Central memory CD8-positive, alpha-beta T cell (primary cell): Measurements from ENCODE around the gene NKAIN2.
"Not testable (repeated sequence)": the region's sequence is repeated elsewhere in the genome, so short reads cannot be mapped to it uniquely, and the experiment has no call there.

ENCODE experiments used
- ATAC-seq: fragments of 150-1000 bp; cut with Tn5 transposase; replicated peaks from 2 replicates; pipeline ENCODE4 v1.10.0; 2022; ENCODE audit warnings: mild to moderate bottlenecking, moderate FRiP score, moderate number of reproducible peaks; ENCODE audit not compliant: poor library complexity, severe bottlenecking; ENCODE audit errors: extremely low read depth
- DNase-seq, 2 donors: peaks; one replicate each; pipeline ENCODE4 v3.0.0; 2021; ENCODE audit warnings: low spot score in 2 of 2
- H3K27ac Mint-ChIP-seq: one replicate; pipeline ENCODE4 v1.8.0; 2022; ENCODE audit warnings: low read depth, mild to moderate bottlenecking, moderate library complexity, mixed read lengths
- H3K27me3 Mint-ChIP-seq: one replicate; pipeline ENCODE4 v1.8.0; 2022; ENCODE audit warnings: mixed read lengths
- H3K36me3 Mint-ChIP-seq: one replicate; pipeline ENCODE4 v1.8.0; 2022; ENCODE audit warnings: mild to moderate bottlenecking, moderate library complexity, mixed read lengths; ENCODE audit not compliant: insufficient read depth
- H3K4me1 Mint-ChIP-seq: one replicate; pipeline ENCODE4 v1.8.0; 2022; ENCODE audit warnings: mixed read lengths
- H3K4me3 Mint-ChIP-seq: one replicate; pipeline ENCODE4 v1.8.0; 2022; ENCODE audit warnings: mild to moderate bottlenecking, moderate library complexity, mixed read lengths
- H3K9me3 Mint-ChIP-seq: one replicate; pipeline ENCODE4 v1.8.0; 2022; ENCODE audit warnings: mixed read lengths

Gene NKAIN2

GRCh38 chr6:124310139-124310538 lies 506.5 kb downstream of the NKAIN2 start:
- Mint-ChIP-seq H3K4me1 (no peaks in the 10 kb centered on the region), H3K9me3 (no peaks in the 10 kb centered on the region), H3K27ac (no peak overlapping the region), H3K36me3 (peaks cover 2% of the 10 kb centered on the region), H3K4me3 (no peak overlapping the region), H3K27me3 (no peaks in the 10 kb centered on the region)
- ATAC-seq, result no peak
- no peak for DNase-seq

DNA sequence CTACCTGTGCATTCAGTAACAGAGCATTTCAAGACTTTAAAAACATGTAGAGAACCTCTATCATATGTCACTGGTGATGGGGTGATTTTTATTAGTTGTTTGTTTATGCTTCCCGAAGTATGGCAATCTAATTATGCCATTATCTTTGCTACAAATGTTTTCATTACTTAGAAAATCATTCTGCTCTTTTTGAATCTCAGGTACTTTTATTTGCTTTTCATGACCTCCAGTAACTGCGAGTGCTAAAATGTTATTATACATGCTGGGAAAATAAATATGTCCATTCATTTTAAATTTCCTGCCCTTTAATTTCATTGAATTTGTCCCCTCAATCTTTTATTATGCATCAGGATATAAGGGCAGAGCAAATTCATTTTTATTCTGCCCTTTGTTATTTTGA lies 515.7 kb downstream of the NKAIN2 start:
- Mint-ChIP-seq H3K36me3 (no peaks in the 10 kb centered on the region), H3K27ac (no peak overlapping the region), H3K27me3 (no peaks in the 10 kb centered on the region), H3K4me3 (no peak overlapping the region), H3K9me3 (no peaks in the 10 kb centered on the region), H3K4me1 (no peaks in the 10 kb centered on the region)
- DNase-seq (no peak), ATAC-seq (no peak)

DNA sequence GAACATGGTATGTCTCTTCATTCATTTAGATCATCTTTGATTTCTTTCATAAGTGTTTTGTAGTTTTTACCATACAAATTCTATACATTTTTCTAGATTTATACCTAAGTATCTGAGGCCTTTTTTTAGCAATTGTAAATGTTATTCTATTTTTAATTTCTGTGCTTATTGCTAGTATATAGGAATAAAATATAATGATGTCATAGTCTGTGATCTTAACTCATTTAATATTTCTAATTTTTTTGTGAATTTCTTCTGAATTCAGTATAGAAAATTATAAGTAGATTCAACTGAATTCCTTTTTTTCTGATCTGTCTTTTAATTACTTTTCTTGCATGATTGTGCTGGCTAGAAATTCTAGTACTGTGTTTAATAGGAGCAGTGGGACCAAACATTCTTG lies 520.6 kb downstream of the NKAIN2 start:
- H3K9me3 Mint-ChIP-seq, result peaks cover 8% of the 10 kb centered on the region
- DNase-seq (no peak), ATAC-seq (no peak)
- H3K4me3 Mint-ChIP-seq, result no peak overlapping the region
- H3K36me3 Mint-ChIP-seq, result no peaks in the 10 kb centered on the region
- no peaks in the 10 kb centered on the region for H3K4me1 Mint-ChIP-seq
- no peaks in the 10 kb centered on the region for H3K27me3 Mint-ChIP-seq
- no peak overlapping the region for H3K27ac Mint-ChIP-seq

DNA sequence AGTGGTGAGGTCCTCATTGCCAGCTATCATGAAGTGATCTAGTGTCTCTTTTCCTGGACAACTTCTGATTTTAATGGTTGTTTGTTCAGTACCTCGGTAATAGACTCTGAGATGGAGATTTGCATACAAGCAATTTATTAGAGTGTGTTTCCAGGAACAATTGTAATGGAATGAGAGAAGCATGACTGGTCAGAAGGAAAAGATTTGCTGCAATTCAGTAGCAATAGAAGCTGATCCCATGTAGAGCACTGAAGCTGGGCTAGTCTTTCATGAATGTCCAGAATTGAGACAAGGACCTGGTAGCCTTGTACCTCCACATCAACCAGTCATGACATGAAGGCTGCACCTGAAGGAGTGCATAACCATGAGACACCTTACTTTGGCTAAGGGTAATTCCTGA lies 526.5 kb downstream of the NKAIN2 start:
- H3K27ac Mint-ChIP-seq, result no peak overlapping the region

GRCh38 chr6:124334359-124334758 lies 530.7 kb downstream of the NKAIN2 start:
- Mint-ChIP-seq H3K4me3 (no peak overlapping the region), H3K4me1 (no peaks in the 10 kb centered on the region), H3K9me3 (peaks cover 4% of the 10 kb centered on the region), H3K27me3 (no peaks in the 10 kb centered on the region), H3K36me3 (no peaks in the 10 kb centered on the region), H3K27ac (no peak overlapping the region)
- DNase-seq, result no peak
- ATAC-seq, result no peak

More for the DNA sequence above, 526.5 kb downstream of the NKAIN2 start:
- Mint-ChIP-seq H3K36me3 (no peaks in the 10 kb centered on the region), H3K4me3 (no peak overlapping the region), H3K4me1 (no peaks in the 10 kb centered on the region), H3K9me3 (peaks cover 13% of the 10 kb centered on the region), H3K27me3 (no peaks in the 10 kb centered on the region)
- DNase-seq (no peak), ATAC-seq (no peak)

DNA sequence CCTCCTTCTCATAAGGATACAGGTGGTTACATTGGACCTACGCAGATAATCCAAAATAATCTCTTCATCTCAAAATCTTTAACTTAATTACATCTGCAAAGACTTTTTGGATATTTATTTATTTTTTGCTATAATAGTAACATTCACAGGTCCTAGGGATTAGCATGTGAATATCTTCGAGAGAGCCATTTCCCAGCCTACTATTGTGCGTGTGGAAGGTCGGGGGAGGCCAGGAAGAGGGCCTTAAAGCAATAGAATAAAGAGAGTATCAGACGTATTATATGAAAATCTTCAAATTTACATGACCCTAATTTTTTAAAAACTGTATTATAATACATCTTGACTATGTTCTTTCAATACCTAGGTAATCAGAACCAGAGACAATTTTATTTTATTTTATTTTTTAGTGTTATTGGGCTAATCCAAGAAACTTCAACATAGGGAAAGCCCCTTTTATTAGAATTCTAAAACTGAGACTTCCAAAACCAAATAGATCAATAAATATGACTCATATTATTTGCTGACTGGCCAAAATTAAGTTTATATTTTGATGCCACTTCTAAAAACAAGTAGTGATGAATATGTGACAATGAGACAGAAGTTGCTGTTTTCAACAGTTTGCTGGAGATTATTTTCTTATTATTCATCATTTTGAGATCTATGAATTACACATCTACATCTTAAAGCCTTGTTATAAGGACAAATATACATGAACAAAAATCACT lies 536.1 kb downstream of the NKAIN2 start:
- DNase-seq (no peak), ATAC-seq (no peak)
- peaks cover 2% of the 10 kb centered on the region for H3K36me3 Mint-ChIP-seq
- no peaks in the 10 kb centered on the region for H3K9me3 Mint-ChIP-seq
- no peak overlapping the region for H3K4me3 Mint-ChIP-seq
- no peaks in the 10 kb centered on the region for H3K4me1 Mint-ChIP-seq
- H3K27me3 Mint-ChIP-seq, result no peaks in the 10 kb centered on the region
- no peak overlapping the region for H3K27ac Mint-ChIP-seq

- not testable (repeated sequence) for H3K36me3 Mint-ChIP-seq, H3K27ac Mint-ChIP-seq, ATAC-seq, H3K4me1 Mint-ChIP-seq, H3K4me3 Mint-ChIP-seq, DNase-seq, H3K27me3 Mint-ChIP-seq
- peaks cover 14% of the 10 kb centered on the region for H3K9me3 Mint-ChIP-seq
Measured at GRCh38 chr6:124348339-124348738, 544.7 kb downstream of the NKAIN2 start.

DNA sequence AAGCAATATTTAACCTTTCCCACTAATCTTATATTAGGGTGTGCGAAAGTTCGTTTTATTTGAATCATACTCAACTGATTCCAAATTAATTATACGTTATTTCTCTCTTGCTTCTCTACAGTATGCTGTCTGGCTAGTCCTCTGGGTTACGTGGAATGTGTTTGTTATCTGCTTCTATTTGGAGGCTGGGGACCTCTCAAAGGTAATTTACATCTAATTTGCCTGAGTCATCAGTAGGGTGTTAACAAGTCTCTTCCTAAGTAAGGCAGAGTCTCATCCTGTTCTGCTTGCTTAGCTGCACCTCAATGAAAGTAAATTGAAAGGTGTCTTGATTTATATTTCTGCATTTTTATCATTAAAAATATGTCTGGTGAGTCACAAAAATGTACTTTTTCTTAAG lies 551.5 kb downstream of the NKAIN2 start:
- DNase-seq (no peak), ATAC-seq (no peak)
- no peak overlapping the region for H3K27ac Mint-ChIP-seq
- H3K4me1 Mint-ChIP-seq, result no peaks in the 10 kb centered on the region
- no peak overlapping the region for H3K4me3 Mint-ChIP-seq
- no peaks in the 10 kb centered on the region for H3K27me3 Mint-ChIP-seq
- no peaks in the 10 kb centered on the region for H3K36me3 Mint-ChIP-seq
- H3K9me3 Mint-ChIP-seq, result peaks cover 14% of the 10 kb centered on the region

DNA sequence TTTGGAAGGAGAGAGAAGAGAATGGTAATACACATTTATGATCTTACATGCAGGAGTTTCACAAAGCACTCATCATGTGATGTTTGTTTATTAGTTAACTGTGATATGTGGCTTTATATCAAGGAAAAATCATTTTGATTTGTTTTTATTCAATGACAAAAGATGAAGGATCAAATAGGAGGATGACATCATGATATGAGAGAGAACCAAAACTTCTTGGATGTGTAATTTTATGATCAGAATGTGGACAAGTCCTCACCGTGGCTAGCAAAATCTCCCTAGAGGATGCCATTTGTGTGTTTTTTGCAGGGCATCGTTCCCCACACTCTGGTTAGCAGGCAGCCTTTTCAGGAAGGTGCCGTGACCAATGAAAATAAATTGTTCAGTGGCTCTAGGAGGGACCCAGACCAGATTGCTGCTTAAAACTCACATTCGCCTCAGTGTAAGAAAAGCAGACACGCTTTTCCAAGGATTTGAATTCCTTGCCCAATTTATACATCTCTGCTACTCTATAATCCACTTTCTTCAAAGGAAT lies 552.7 kb downstream of the NKAIN2 start:
- DNase-seq (no peak), ATAC-seq (no peak)
- no peaks in the 10 kb centered on the region for H3K4me1 Mint-ChIP-seq
- H3K4me3 Mint-ChIP-seq, result no peak overlapping the region
- H3K27me3 Mint-ChIP-seq, result no peaks in the 10 kb centered on the region
- peaks cover 14% of the 10 kb centered on the region for H3K9me3 Mint-ChIP-seq
- H3K27ac Mint-ChIP-seq, result no peak overlapping the region
- H3K36me3 Mint-ChIP-seq, result no peaks in the 10 kb centered on the region

DNA sequence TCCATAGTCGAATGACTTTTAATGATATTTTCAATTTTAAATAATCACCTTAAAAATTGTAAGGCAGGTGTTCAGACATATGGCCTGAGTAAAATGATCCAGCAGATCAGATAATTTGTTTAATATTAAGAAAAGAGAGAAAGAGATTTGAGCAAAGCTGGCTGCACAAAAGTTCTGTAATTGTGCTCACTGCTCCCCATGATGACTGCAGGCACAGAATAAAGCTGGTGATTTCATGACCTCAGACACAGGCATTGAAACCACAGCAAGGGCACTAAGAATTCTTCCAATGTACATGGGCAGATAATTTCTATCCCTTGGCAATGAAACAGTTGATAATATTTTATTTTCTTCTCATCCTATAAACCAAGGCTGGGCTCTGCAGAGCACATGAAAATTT lies 553.1 kb downstream of the NKAIN2 start:
- no peak overlapping the region for H3K27ac Mint-ChIP-seq
- H3K36me3 Mint-ChIP-seq, result no peaks in the 10 kb centered on the region
- ATAC-seq (no peak), DNase-seq (no peak)
- peaks cover 14% of the 10 kb centered on the region for H3K9me3 Mint-ChIP-seq
- H3K4me1 Mint-ChIP-seq, result no peaks in the 10 kb centered on the region
- H3K27me3 Mint-ChIP-seq, result no peaks in the 10 kb centered on the region
- no peak overlapping the region for H3K4me3 Mint-ChIP-seq

- H3K4me3 Mint-ChIP-seq, result no peak overlapping the region
- ATAC-seq, result no peak
- DNase-seq, result no peak
- no peaks in the 10 kb centered on the region for H3K4me1 Mint-ChIP-seq
- H3K27ac Mint-ChIP-seq, result no peak overlapping the region
- no peaks in the 10 kb centered on the region for H3K27me3 Mint-ChIP-seq
- H3K9me3 Mint-ChIP-seq, result peaks cover 8% of the 10 kb centered on the region
- no peaks in the 10 kb centered on the region for H3K36me3 Mint-ChIP-seq
Measured at GRCh38 chr6:124368131-124368530, 564.5 kb downstream of the NKAIN2 start.

GRCh38 chr6:124371974-124372475 lies 568.4 kb downstream of the NKAIN2 start:
- Mint-ChIP-seq H3K4me3 (no peak overlapping the region), H3K27ac (no peak overlapping the region), H3K36me3 (no peaks in the 10 kb centered on the region), H3K9me3 (peaks cover 25% of the 10 kb centered on the region), H3K4me1 (no peaks in the 10 kb centered on the region), H3K27me3 (no peaks in the 10 kb centered on the region)
- no peak for DNase-seq
- no peak for ATAC-seq

- no peaks in the 10 kb centered on the region for H3K36me3 Mint-ChIP-seq
- no peak for DNase-seq
- no peaks in the 10 kb centered on the region for H3K4me1 Mint-ChIP-seq
- peaks cover 26% of the 10 kb centered on the region for H3K9me3 Mint-ChIP-seq
- no peak for ATAC-seq
- no peak overlapping the region for H3K4me3 Mint-ChIP-seq
- no peaks in the 10 kb centered on the region for H3K27me3 Mint-ChIP-seq
- no peak overlapping the region for H3K27ac Mint-ChIP-seq
Measured at GRCh38 chr6:124373386-124373785, 569.7 kb downstream of the NKAIN2 start.
